ENCODE measurements around the gene IKZF2.

The IKZF2 gene

DNA sequence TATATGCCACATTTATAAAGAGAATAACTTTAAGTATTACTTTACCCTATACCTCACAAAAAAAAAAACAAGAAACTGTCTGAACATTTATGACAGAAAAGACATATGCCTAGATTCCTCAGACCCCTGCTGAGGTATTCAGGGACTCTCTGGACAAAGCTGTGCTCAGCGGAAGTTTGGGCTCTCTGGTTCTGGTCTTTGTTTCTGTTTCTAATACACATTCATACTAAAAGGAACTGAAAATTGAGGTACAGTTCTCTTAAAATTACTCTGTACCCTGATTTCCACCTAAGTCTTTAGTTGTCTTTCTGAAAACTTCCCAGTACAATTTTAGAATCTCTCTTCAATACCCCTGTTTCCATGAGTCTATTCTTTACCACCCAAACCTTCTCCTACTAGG, 160.3 kb downstream of the IKZF2 start:
- Histone ChIP-seq H3K27me3 (replicated peaks; ENCODE audit: control insufficient read depth, insufficient read depth, low read length, poor library complexity, severe bottlenecking) (no peaks in the 10 kb centered on the region), H3K9me3 (ENCODE audit: control insufficient read depth, low read length) (no peaks in the 10 kb centered on the region), H3K4me3 (ENCODE audit: insufficient read depth, low read depth, low read length, poor library complexity, severe bottlenecking) (no peak overlapping the region), H3K36me3 (ENCODE audit: control insufficient read depth, insufficient read depth, low read length) (no peaks in the 10 kb centered on the region), H3K4me1 (ENCODE audit: control insufficient read depth, insufficient read depth, low read length, poor library complexity, severe bottlenecking) (no peaks in the 10 kb centered on the region), H3K27ac (ENCODE audit: insufficient read depth, low read length, poor library complexity, severe bottlenecking) (no peak overlapping the region)
- no peak for DNase-seq

DNA sequence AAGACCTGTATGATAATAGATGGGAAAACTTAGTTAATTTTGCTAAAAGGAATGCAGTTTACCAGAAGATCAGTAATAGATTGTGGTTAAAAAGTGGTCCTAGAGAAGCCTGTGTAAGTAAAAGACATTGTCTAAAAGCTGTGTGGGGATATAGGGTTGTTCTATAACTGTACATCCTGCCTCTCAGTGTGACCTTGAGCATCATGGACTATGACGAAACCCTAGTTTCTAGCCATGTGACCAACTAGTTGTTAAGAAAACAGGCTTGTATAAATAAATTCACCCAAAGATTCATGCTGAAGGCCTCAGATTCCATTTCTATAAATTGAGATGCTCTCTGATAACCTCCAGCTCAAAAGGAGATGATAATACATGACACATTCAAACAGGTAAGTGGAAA, 160.7 kb downstream of the IKZF2 start:
- Histone ChIP-seq H3K27ac (ENCODE audit: insufficient read depth, low read length, poor library complexity, severe bottlenecking) (no peak overlapping the region), H3K9me3 (ENCODE audit: control insufficient read depth, low read length) (no peaks in the 10 kb centered on the region), H3K4me3 (ENCODE audit: insufficient read depth, low read depth, low read length, poor library complexity, severe bottlenecking) (no peak overlapping the region), H3K4me1 (ENCODE audit: control insufficient read depth, insufficient read depth, low read length, poor library complexity, severe bottlenecking) (no peaks in the 10 kb centered on the region), H3K36me3 (ENCODE audit: control insufficient read depth, insufficient read depth, low read length) (no peaks in the 10 kb centered on the region), H3K27me3 (replicated peaks; ENCODE audit: control insufficient read depth, insufficient read depth, low read length, poor library complexity, severe bottlenecking) (no peaks in the 10 kb centered on the region)
- DNase-seq, result no peak

- no peak overlapping the region for H3K4me3 ChIP-seq (ENCODE audit: insufficient read depth, low read depth, low read length, poor library complexity, severe bottlenecking)
- H3K9me3 ChIP-seq (ENCODE audit: control insufficient read depth, low read length), result no peaks in the 10 kb centered on the region
- H3K27me3 ChIP-seq (replicated peaks; ENCODE audit: control insufficient read depth, insufficient read depth, low read length, poor library complexity, severe bottlenecking), result no peaks in the 10 kb centered on the region
- H3K36me3 ChIP-seq (ENCODE audit: control insufficient read depth, insufficient read depth, low read length), result no peaks in the 10 kb centered on the region
- no peak overlapping the region for H3K27ac ChIP-seq (ENCODE audit: insufficient read depth, low read length, poor library complexity, severe bottlenecking)
- no peaks in the 10 kb centered on the region for H3K4me1 ChIP-seq (ENCODE audit: control insufficient read depth, insufficient read depth, low read length, poor library complexity, severe bottlenecking)
- no peak for DNase-seq
These were observed 163.9 kb downstream of the IKZF2 start for GRCh38 chr2:212987492-212987891.

GRCh38 chr2:212984129-212984528, 167.3 kb downstream of the IKZF2 start:
- Histone ChIP-seq H3K4me1 (ENCODE audit: control insufficient read depth, insufficient read depth, low read length, poor library complexity, severe bottlenecking) (no peaks in the 10 kb centered on the region), H3K9me3 (ENCODE audit: control insufficient read depth, low read length) (no peaks in the 10 kb centered on the region), H3K36me3 (ENCODE audit: control insufficient read depth, insufficient read depth, low read length) (no peaks in the 10 kb centered on the region), H3K4me3 (ENCODE audit: insufficient read depth, low read depth, low read length, poor library complexity, severe bottlenecking) (no peak overlapping the region), H3K27ac (ENCODE audit: insufficient read depth, low read length, poor library complexity, severe bottlenecking) (no peak overlapping the region), H3K27me3 (replicated peaks; ENCODE audit: control insufficient read depth, insufficient read depth, low read length, poor library complexity, severe bottlenecking) (no peaks in the 10 kb centered on the region)
- no peak for DNase-seq

GRCh38 chr2:212979799-212980198, 171.6 kb downstream of the IKZF2 start:
- no peak overlapping the region for H3K4me3 ChIP-seq (ENCODE audit: insufficient read depth, low read depth, low read length, poor library complexity, severe bottlenecking)
- H3K9me3 ChIP-seq (ENCODE audit: control insufficient read depth, low read length), result no peaks in the 10 kb centered on the region
- no peaks in the 10 kb centered on the region for H3K4me1 ChIP-seq (ENCODE audit: control insufficient read depth, insufficient read depth, low read length, poor library complexity, severe bottlenecking)
- H3K36me3 ChIP-seq (ENCODE audit: control insufficient read depth, insufficient read depth, low read length), result no peaks in the 10 kb centered on the region
- no peaks in the 10 kb centered on the region for H3K27me3 ChIP-seq (replicated peaks; ENCODE audit: control insufficient read depth, insufficient read depth, low read length, poor library complexity, severe bottlenecking)
- DNase-seq, result no peak
- no peak overlapping the region for H3K27ac ChIP-seq (ENCODE audit: insufficient read depth, low read length, poor library complexity, severe bottlenecking)

GRCh38 chr2:212979046-212979612, 172.3 kb downstream of the IKZF2 start:
- no peaks in the 10 kb centered on the region for H3K27me3 ChIP-seq (replicated peaks; ENCODE audit: control insufficient read depth, insufficient read depth, low read length, poor library complexity, severe bottlenecking)
- H3K4me3 ChIP-seq (ENCODE audit: insufficient read depth, low read depth, low read length, poor library complexity, severe bottlenecking), result no peak overlapping the region
- no peaks in the 10 kb centered on the region for H3K9me3 ChIP-seq (ENCODE audit: control insufficient read depth, low read length)
- H3K27ac ChIP-seq (ENCODE audit: insufficient read depth, low read length, poor library complexity, severe bottlenecking), result no peak overlapping the region
- no peak for DNase-seq
- H3K4me1 ChIP-seq (ENCODE audit: control insufficient read depth, insufficient read depth, low read length, poor library complexity, severe bottlenecking), result no peaks in the 10 kb centered on the region
- no peaks in the 10 kb centered on the region for H3K36me3 ChIP-seq (ENCODE audit: control insufficient read depth, insufficient read depth, low read length)

DNA sequence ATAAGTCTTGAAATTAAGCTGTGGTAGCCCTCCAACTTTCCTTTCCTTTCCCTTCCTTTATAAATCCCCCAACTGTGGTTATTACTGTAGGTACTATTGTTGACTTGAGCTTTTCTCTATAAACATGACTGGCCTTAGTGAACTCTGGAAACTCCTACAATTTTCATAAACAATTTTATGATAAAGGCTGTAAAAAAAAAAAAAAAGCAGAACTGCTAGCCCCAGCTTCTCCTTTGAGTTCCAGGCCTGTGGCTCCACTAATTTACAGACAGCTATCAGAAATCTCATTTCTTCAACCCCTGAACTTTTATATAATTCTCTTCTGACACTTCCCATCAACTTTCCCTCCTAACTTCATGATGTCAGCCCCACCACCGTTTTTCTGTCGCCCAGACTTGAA, 174.3 kb downstream of the IKZF2 start:
- Histone ChIP-seq H3K4me3 (ENCODE audit: insufficient read depth, low read depth, low read length, poor library complexity, severe bottlenecking) (no peak overlapping the region), H3K36me3 (ENCODE audit: control insufficient read depth, insufficient read depth, low read length) (no peaks in the 10 kb centered on the region), H3K4me1 (ENCODE audit: control insufficient read depth, insufficient read depth, low read length, poor library complexity, severe bottlenecking) (no peaks in the 10 kb centered on the region), H3K9me3 (ENCODE audit: control insufficient read depth, low read length) (no peaks in the 10 kb centered on the region), H3K27ac (ENCODE audit: insufficient read depth, low read length, poor library complexity, severe bottlenecking) (no peak overlapping the region), H3K27me3 (replicated peaks; ENCODE audit: control insufficient read depth, insufficient read depth, low read length, poor library complexity, severe bottlenecking) (no peaks in the 10 kb centered on the region)
- no peak for DNase-seq

DNA sequence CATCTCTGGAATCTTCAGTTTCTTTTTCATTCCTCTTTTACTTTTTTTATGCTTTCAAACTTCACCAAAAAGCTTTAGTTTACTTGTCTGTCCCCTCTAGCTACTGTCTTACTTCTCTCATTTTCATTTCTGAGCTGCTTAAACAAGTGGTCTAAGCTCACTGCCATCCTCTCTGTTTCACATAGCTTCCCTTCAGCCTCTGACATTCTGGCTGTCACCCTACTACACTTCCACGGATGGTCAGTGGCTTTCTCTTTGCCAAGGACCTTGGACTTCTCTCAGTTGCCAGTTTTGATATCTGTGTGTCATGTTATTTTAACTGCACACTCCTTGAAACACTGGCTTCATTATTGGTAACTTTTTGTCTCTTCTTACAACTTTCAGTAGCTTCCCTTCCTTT, 176.1 kb downstream of the IKZF2 start:
- Histone ChIP-seq H3K4me1 (ENCODE audit: control insufficient read depth, insufficient read depth, low read length, poor library complexity, severe bottlenecking) (no peaks in the 10 kb centered on the region), H3K4me3 (ENCODE audit: insufficient read depth, low read depth, low read length, poor library complexity, severe bottlenecking) (no peak overlapping the region), H3K27me3 (replicated peaks; ENCODE audit: control insufficient read depth, insufficient read depth, low read length, poor library complexity, severe bottlenecking) (no peaks in the 10 kb centered on the region), H3K36me3 (ENCODE audit: control insufficient read depth, insufficient read depth, low read length) (no peaks in the 10 kb centered on the region), H3K27ac (ENCODE audit: insufficient read depth, low read length, poor library complexity, severe bottlenecking) (no peak overlapping the region), H3K9me3 (ENCODE audit: control insufficient read depth, low read length) (no peaks in the 10 kb centered on the region)
- no peak for DNase-seq

- Histone ChIP-seq H3K27ac (ENCODE audit: insufficient read depth, low read length, poor library complexity, severe bottlenecking) (no peak overlapping the region), H3K4me1 (ENCODE audit: control insufficient read depth, insufficient read depth, low read length, poor library complexity, severe bottlenecking) (no peaks in the 10 kb centered on the region), H3K27me3 (replicated peaks; ENCODE audit: control insufficient read depth, insufficient read depth, low read length, poor library complexity, severe bottlenecking) (no peaks in the 10 kb centered on the region), H3K36me3 (ENCODE audit: control insufficient read depth, insufficient read depth, low read length) (no peaks in the 10 kb centered on the region), H3K4me3 (ENCODE audit: insufficient read depth, low read depth, low read length, poor library complexity, severe bottlenecking) (no peak overlapping the region), H3K9me3 (ENCODE audit: control insufficient read depth, low read length) (no peaks in the 10 kb centered on the region)
- DNase-seq, result no peak
These were observed 176.7 kb downstream of the IKZF2 start for GRCh38 chr2:212974692-212975091.

DNA sequence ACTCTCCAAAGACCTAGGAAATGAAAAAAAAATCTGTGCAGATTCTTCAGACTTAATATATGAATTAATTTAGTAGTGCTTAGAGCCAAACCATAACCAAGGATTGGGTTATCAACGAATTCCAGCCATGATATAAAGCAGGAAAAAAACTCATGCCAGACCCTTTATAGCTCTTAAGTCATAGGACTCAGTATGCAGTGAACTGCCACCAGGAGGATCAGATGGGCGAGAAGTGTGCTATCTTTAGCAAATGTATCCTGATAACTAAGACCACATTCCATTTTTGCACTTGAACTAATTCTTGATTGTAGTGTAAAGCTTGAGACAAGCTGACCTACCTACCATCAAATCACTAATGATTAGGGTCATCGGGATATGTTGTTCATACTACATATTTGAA, 178.1 kb downstream of the IKZF2 start:
- Histone ChIP-seq H3K9me3 (ENCODE audit: control insufficient read depth, low read length) (no peaks in the 10 kb centered on the region), H3K36me3 (ENCODE audit: control insufficient read depth, insufficient read depth, low read length) (no peaks in the 10 kb centered on the region)
- no peak for DNase-seq

DNA sequence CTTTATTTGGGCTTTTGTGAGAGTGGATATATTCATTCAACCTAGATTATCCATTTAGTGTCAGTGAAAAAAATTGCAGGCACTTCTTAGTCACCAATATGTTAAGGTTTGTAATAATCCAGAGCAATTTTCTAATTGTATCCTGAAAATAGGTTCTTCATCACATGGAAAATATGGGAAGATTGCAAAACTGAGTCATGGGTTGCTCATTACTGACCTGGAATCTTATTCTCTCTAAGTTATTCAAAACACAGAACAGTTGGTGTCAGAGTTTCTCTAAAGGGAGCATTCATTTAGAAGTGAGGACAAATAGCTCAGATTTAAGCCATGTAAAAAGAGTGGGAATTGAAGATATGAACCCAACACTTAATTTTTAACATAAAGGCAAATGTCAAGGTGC, 181.3 kb downstream of the IKZF2 start:
- H3K27ac ChIP-seq (ENCODE audit: insufficient read depth, low read length, poor library complexity, severe bottlenecking), result no peak overlapping the region
- H3K4me1 ChIP-seq (ENCODE audit: control insufficient read depth, insufficient read depth, low read length, poor library complexity, severe bottlenecking), result no peaks in the 10 kb centered on the region
- H3K36me3 ChIP-seq (ENCODE audit: control insufficient read depth, insufficient read depth, low read length), result no peaks in the 10 kb centered on the region
- H3K4me3 ChIP-seq (ENCODE audit: insufficient read depth, low read depth, low read length, poor library complexity, severe bottlenecking), result no peak overlapping the region
- H3K27me3 ChIP-seq (replicated peaks; ENCODE audit: control insufficient read depth, insufficient read depth, low read length, poor library complexity, severe bottlenecking), result no peaks in the 10 kb centered on the region
- DNase-seq, result no peak
- no peaks in the 10 kb centered on the region for H3K9me3 ChIP-seq (ENCODE audit: control insufficient read depth, low read length)

More for the DNA sequence above, 178.1 kb downstream of the IKZF2 start:
- H3K4me3 ChIP-seq (ENCODE audit: insufficient read depth, low read depth, low read length, poor library complexity, severe bottlenecking), result no peak overlapping the region
- H3K27me3 ChIP-seq (replicated peaks; ENCODE audit: control insufficient read depth, insufficient read depth, low read length, poor library complexity, severe bottlenecking), result no peaks in the 10 kb centered on the region
- H3K27ac ChIP-seq (ENCODE audit: insufficient read depth, low read length, poor library complexity, severe bottlenecking), result no peak overlapping the region
- H3K4me1 ChIP-seq (ENCODE audit: control insufficient read depth, insufficient read depth, low read length, poor library complexity, severe bottlenecking), result no peaks in the 10 kb centered on the region

All from effector memory CD4-positive, alpha-beta T cell (primary cell).